PFSK-1 (cell line): Measurements from ENCODE around the gene GLRX5.

Experiments used
- FOXP2 ChIP-seq: optimal IDR thresholded peaks from 2 replicates; pipeline ENCODE3; 2011; ENCODE audit warnings: borderline replicate concordance, control low read depth, inconsistent platforms; ENCODE audit not compliant: insufficient read depth; ENCODE audit errors: extremely low read length, extremely low read depth
- POLR2AphosphoS5 ChIP-seq: IDR thresholded peaks from 2 replicates; pipeline ENCODE4 v1.6.1; 2012; ENCODE audit warnings: low read depth, mild to moderate bottlenecking, control low read depth, low read length, moderate library complexity
- SIN3A ChIP-seq: IDR thresholded peaks from 2 replicates; pipeline ENCODE4 v1.6.1; 2012; ENCODE audit warnings: mild to moderate bottlenecking, low read length, moderate library complexity, borderline replicate concordance; ENCODE audit not compliant: insufficient read depth
- TAF1 ChIP-seq: IDR thresholded peaks from 2 replicates; pipeline ENCODE4 v1.6.1; 2012; ENCODE audit warnings: low read length, control low read depth, borderline replicate concordance; ENCODE audit not compliant: insufficient read depth
- TF ChIP-seq, protein P1 (sequence below), 2 experiments: IDR thresholded peaks; 2 replicates each; pipeline versions ENCODE4 v1.6.1 to v1.8.0; 2011 to 2012; ENCODE audit warnings: low read depth in 2 of 2, low read length in 2 of 2, control low read depth in 1 of 2, inconsistent platforms in 1 of 2, mild to moderate bottlenecking in 1 of 2, moderate library complexity in 1 of 2; ENCODE audit not compliant: insufficient read depth in 1 of 2

The GLRX5 gene

DNA sequence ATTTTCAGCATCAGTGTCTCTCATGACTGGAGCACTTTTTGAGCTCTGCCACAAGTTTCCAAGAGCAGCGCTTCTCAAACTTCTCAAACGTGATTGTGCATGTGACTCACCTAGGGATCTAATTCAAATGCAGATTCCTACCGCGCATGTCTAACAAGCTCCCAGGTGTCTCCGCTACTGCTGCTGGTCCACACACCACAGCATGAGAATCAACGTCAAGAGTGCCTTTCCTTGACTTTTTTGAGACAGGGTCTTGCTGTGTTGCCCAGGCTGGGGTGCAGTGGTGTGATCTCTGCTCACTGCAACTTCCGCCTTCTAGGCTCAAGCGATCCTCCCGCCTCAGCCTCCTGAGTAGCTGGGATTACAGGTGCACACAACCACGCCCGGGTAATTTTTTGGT lies 22.4 kb downstream of the GLRX5 start:
- TF ChIP-seq POLR2AphosphoS5 (no peak), TAF1 (no peak), SIN3A (no peak), FOXP2 (no peak)
- TF ChIP-seq, protein P1, sequence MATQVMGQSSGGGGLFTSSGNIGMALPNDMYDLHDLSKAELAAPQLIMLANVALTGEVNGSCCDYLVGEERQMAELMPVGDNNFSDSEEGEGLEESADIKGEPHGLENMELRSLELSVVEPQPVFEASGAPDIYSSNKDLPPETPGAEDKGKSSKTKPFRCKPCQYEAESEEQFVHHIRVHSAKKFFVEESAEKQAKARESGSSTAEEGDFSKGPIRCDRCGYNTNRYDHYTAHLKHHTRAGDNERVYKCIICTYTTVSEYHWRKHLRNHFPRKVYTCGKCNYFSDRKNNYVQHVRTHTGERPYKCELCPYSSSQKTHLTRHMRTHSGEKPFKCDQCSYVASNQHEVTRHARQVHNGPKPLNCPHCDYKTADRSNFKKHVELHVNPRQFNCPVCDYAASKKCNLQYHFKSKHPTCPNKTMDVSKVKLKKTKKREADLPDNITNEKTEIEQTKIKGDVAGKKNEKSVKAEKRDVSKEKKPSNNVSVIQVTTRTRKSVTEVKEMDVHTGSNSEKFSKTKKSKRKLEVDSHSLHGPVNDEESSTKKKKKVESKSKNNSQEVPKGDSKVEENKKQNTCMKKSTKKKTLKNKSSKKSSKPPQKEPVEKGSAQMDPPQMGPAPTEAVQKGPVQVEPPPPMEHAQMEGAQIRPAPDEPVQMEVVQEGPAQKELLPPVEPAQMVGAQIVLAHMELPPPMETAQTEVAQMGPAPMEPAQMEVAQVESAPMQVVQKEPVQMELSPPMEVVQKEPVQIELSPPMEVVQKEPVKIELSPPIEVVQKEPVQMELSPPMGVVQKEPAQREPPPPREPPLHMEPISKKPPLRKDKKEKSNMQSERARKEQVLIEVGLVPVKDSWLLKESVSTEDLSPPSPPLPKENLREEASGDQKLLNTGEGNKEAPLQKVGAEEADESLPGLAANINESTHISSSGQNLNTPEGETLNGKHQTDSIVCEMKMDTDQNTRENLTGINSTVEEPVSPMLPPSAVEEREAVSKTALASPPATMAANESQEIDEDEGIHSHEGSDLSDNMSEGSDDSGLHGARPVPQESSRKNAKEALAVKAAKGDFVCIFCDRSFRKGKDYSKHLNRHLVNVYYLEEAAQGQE (IDR thresholded peaks at IDR 0.05; ENCODE audit: insufficient read depth in 1 of 2, low read depth in 2 of 2, low read length in 2 of 2), result no peak

DNA sequence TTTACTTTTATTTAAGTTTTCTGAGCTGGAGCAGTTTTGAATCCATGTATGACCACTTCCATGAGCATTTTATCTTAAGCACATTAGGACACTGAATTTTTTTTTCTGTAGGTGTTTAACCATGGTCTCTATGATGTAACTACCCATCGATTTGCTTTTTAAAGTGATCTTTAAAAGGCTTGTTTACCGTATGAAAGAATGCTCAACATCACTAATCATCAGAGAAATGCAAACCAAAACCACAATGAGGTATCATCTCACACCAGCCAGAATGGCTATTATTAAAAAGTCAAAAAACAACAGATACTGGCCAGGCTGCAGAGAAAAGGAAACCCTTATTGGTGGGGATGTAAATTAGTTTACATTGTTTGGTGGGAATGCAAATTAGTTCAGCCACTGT lies 23.0 kb downstream of the GLRX5 start:
- no peak for TF ChIP-seq TAF1
- no peak for TF ChIP-seq FOXP2
- TF ChIP-seq, protein P1 (IDR thresholded peaks at IDR 0.05; ENCODE audit: insufficient read depth in 1 of 2, low read depth in 2 of 2, low read length in 2 of 2), result no peak
- no peak for TF ChIP-seq SIN3A
- no peak for TF ChIP-seq POLR2AphosphoS5

DNA sequence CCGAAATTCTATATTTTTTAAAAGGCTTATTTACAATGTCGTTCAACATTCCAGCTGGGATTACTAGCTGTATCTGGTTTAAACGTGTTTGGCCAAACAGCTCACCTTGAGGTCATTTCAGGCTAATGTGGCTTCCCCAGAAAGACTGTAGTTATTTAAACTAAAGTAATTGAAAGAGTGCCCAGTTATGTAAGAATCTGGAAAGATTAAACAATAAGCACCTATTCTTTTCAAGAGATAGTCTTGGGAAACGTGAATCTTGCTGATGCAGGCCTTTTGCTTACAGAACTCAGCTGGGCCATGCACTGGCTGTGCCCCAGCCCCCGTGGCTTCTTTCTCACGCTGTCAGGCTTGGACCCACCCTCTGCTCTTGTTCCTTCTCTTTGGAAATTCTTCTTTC lies 24.4 kb downstream of the GLRX5 start:
- TF ChIP-seq FOXP2 (no peak), SIN3A (no peak), POLR2AphosphoS5 (no peak), TAF1 (no peak)
- TF ChIP-seq, protein P1 (IDR thresholded peaks at IDR 0.05; ENCODE audit: insufficient read depth in 1 of 2, low read depth in 2 of 2, low read length in 2 of 2), result no peak

DNA sequence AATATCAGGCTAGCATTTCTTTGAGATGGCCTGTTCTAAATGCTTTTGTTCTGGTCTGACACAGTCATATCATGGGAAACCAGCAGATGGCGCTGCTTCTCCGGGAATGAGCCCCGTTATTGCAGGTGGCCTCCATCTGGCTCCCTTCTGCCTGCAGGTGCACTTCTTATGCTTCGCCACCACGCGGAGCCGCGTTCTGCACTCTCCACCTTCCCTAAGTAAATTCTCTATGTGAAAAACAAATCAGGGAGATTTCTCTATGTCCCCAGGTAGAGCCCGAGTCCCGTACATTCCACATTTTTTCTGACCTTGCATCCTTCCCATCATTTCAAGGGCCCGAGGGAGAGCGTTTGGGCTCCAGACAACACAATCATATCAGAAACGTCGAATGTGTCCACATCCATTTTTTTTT lies 26.2 kb downstream of the GLRX5 start:
- TF ChIP-seq FOXP2 (no peak), SIN3A (no peak), TAF1 (no peak), POLR2AphosphoS5 (no peak)
- TF ChIP-seq, protein P1 (IDR thresholded peaks at IDR 0.05; ENCODE audit: insufficient read depth in 1 of 2, low read depth in 2 of 2, low read length in 2 of 2), result no peak

DNA sequence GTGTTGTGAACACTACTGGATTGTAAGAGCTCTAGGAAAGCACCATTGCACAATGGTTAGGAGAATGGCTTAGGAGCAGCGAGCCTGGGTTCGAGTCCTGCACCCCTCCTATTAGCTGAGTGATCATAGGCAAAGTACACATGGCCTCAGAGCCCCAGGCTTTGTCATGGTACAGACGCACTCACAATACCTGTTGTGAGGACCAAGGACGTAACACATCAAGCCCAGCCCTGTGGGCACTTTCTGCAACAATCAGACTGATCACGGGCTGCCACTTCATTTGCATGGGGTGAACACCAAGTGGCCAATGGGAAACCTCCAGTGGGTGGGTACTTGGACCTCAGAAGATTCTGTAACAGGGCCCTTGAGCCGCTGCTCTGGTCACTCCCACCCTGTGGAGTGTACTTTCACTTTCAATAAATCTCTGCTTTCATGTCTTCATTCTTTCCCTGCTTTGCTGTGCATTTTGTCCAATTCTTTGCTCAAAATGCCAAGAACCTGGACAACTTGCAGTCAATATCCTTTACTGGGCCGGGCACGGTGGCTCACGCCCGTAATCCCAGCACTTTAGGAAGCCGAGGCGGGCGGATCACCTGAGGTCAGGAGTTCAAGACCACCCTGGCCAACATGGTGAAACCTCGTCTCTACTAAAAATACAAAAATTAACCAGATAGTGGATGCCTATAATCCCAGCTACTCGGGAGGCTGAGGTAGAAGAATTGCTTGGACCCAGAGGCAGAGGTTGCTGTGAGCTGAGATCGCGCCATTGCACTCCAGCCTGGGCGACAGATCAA lies 28.2 kb downstream of the GLRX5 start:
- no peak for TF ChIP-seq TAF1
- TF ChIP-seq POLR2AphosphoS5, result no peak
- no peak for TF ChIP-seq FOXP2
- TF ChIP-seq, protein P1 (IDR thresholded peaks at IDR 0.05; ENCODE audit: insufficient read depth in 1 of 2, low read depth in 2 of 2, low read length in 2 of 2), result no peak
- TF ChIP-seq SIN3A, result no peak
